Hepatocyte (in vitro differentiated cells): Measurements from ENCODE around the gene PROM2. TPM values are rescaled to one million over a fixed set of nuclear protein-coding genes. Genes with fewer than 3 reads are reported as not detected.

Experiments
- DNase-seq: peaks from one replicate; pipeline ENCODE4 v3.0.0-alpha.2; 2016; ENCODE audit warnings: low spot score
- H2AFZ ChIP-seq: fragments of 200-600 bp; sonication (generic); 2 replicates; pipeline ENCODE4 v1.6.0; 2016; ENCODE audit warnings: antibody characterized with exemption, mild to moderate bottlenecking
- H3K27ac ChIP-seq: fragments of 200-600 bp; sonication (generic); 2 replicates; pipeline ENCODE4 v1.5.1; 2016; ENCODE audit warnings: mild to moderate bottlenecking
- H3K27me3 ChIP-seq: fragments of 200-600 bp; sonication (generic); 2 replicates; pipeline ENCODE4 v1.6.1; 2016
- H3K36me3 ChIP-seq: fragments of 200-600 bp; sonication (generic); replicated peaks from 2 replicates; pipeline ENCODE4 v1.5.1; 2016; ENCODE audit warnings: low read depth; ENCODE audit not compliant: insufficient read depth
- H3K4me1 ChIP-seq: fragments of 200-600 bp; sonication (generic); 2 replicates; pipeline ENCODE4 v1.5.1; 2016; ENCODE audit warnings: mild to moderate bottlenecking, moderate library complexity; ENCODE audit not compliant: insufficient read depth
- H3K4me2 ChIP-seq: fragments of 200-600 bp; sonication (generic); 2 replicates; pipeline ENCODE4 v1.6.0; 2016
- H3K4me3 ChIP-seq: fragments of 200-600 bp; sonication (generic); 2 replicates; pipeline ENCODE4 v1.5.1; 2016; ENCODE audit warnings: mild to moderate bottlenecking
- H3K79me2 ChIP-seq: fragments of 200-600 bp; sonication (generic); 2 replicates; pipeline ENCODE4 v1.6.0; 2017; ENCODE audit warnings: mild to moderate bottlenecking
- H3K9me2 ChIP-seq: fragments of 200-600 bp; sonication (generic); replicated peaks from 2 replicates; pipeline ENCODE4 v1.6.0; 2017; ENCODE audit warnings: mild to moderate bottlenecking; ENCODE audit not compliant: insufficient read depth
- H3K9me3 ChIP-seq: fragments of 200-600 bp; sonication (generic); 2 replicates; pipeline ENCODE4 v1.5.1; 2016; ENCODE audit warnings: low read depth, mild to moderate bottlenecking
- H4K20me1 ChIP-seq: fragments of 200-600 bp; sonication (generic); 2 replicates; pipeline ENCODE4 v1.6.0; 2016; ENCODE audit warnings: mild to moderate bottlenecking; ENCODE audit not compliant: insufficient read depth, poor library complexity, severe bottlenecking
- EZH2 ChIP-seq: fragments of 200-600 bp; sonication (generic); IDR thresholded peaks from 2 replicates; pipeline ENCODE4 v1.6.1; 2016; ENCODE audit warnings: antibody characterized with exemption, mild to moderate bottlenecking, borderline replicate concordance
- EZH2phosphoT487 ChIP-seq: fragments of 200-600 bp; sonication (generic); IDR thresholded peaks from one replicate; pipeline ENCODE4 v1.6.1; 2018; ENCODE audit warnings: antibody characterized with exemption, mild to moderate bottlenecking, low read depth, moderate library complexity; ENCODE audit not compliant: unreplicated experiment, severe bottlenecking
- WGBS: methylation state at CpG from one replicate; pipeline ENCODE4 v1.1.6; 2016; ENCODE audit warnings: low lambda C conversion rate; ENCODE audit errors: missing lambda C conversion rate; 5-methylcytosine and 5-hydroxymethylcytosine counted together
- polyA plus RNA-seq: library from polyadenylated mRNA; unstranded; fragments of >200 nt; fragmentation: Nextera tagmentation; extraction: Ambion mirVana; gene quantifications from 2 replicates; pipeline ENCODE4 v1.2.1, GENCODE V29; 2016
- total RNA-seq: library from RNA; depleted of rRNA; stranded (reverse); fragments of >200 nt; gene quantifications from 2 replicates; pipeline ENCODE4 v1.2.3, GENCODE V29; 2014
- TF ChIP-seq, protein P1 (sequence below): fragments of 200-600 bp; sonication (generic); IDR thresholded peaks from 2 replicates; pipeline ENCODE4 v1.5.1; 2016; ENCODE audit warnings: antibody characterized with exemption, mild to moderate bottlenecking; ENCODE audit not compliant: poor library complexity

Gene PROM2
- total and polyA plus RNA-seq, 2 experiments from 2014 or later: 2.6 to 2.8 TPM

DNA sequence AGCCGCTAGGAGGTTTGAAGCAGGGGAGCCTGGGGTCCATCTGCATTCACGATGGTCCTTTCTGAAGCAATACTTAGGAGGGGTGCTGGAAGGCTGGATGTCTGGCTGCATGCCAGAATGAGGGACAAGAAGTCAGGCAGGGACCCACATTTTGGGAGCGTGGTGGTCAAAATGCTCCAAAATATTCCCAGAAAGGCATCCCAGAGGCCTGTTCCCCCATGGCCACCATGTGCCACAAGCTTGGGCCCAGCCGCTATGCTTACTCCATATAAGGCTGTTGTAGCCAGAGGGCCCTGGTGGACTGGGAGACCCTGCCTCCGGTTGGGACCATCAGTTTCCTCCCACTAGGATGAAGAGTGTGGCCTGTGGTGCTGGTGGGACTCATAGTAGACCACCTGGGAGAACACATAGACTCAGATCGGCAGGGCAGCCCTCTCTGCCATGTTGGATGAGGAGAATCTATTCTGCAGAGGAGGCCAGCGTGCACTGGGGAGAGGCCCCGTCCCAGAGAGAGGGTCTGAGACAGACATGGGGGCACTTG, 3.6 kb upstream of the PROM2 start:
- Histone ChIP-seq H3K4me3 (no peak overlapping the region), H3K4me2 (no peak overlapping the region), H3K4me1 (no peaks in the 10 kb centered on the region), H4K20me1 (no peaks in the 10 kb centered on the region), H3K9me2 (no peaks in the 10 kb centered on the region), H3K27ac (no peak overlapping the region), H3K27me3 (no peaks in the 10 kb centered on the region), H2AFZ (no peak overlapping the region), H3K9me3 (no peaks in the 10 kb centered on the region), H3K36me3 (no peaks in the 10 kb centered on the region), H3K79me2 (no peaks in the 10 kb centered on the region)
- no peak for DNase-seq
- 88% methylated on average over 8 of the region's 8 CpGs for WGBS
- TF ChIP-seq, protein P1, sequence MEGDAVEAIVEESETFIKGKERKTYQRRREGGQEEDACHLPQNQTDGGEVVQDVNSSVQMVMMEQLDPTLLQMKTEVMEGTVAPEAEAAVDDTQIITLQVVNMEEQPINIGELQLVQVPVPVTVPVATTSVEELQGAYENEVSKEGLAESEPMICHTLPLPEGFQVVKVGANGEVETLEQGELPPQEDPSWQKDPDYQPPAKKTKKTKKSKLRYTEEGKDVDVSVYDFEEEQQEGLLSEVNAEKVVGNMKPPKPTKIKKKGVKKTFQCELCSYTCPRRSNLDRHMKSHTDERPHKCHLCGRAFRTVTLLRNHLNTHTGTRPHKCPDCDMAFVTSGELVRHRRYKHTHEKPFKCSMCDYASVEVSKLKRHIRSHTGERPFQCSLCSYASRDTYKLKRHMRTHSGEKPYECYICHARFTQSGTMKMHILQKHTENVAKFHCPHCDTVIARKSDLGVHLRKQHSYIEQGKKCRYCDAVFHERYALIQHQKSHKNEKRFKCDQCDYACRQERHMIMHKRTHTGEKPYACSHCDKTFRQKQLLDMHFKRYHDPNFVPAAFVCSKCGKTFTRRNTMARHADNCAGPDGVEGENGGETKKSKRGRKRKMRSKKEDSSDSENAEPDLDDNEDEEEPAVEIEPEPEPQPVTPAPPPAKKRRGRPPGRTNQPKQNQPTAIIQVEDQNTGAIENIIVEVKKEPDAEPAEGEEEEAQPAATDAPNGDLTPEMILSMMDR: no peak
- TF ChIP-seq EZH2: no peak
- no peak for TF ChIP-seq EZH2phosphoT487

DNA sequence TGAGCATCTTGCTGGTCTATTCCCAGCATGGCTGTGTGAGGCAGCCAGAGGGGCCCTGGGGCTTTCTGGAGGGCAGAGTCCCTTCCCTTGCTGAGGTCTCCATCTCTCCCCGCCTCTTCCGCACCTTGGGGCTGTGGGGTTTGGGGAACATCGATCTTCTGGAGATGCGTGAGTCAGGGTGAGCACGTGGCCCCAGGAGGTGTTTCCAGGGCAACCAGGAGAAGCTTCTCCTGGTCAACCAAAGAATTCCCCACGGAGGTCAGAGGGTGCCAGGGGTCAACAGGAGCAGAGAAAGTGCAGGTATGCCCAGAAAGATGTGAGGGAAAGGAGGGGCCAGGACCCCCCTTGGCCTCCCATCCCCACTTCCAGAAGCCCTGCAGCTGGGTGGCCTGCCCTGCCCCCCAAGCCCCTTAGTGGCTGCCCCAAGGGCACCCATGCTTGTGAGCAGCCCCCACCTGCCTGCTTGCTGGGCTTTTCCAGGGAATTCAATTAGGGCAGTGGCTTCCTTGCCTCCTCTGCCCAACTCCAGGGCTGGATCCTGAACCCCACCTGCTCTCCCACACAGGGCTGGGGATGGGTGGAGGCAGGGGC, 2.8 kb upstream of the PROM2 start:
- no peak for DNase-seq
- WGBS: 77% methylated on average over 6 of the region's 6 CpGs
- Histone ChIP-seq H3K9me3 (no peaks in the 10 kb centered on the region), H3K4me3 (no peak overlapping the region), H3K4me2 (no peak overlapping the region), H3K9me2 (no peaks in the 10 kb centered on the region), H3K79me2 (no peaks in the 10 kb centered on the region), H3K36me3 (no peaks in the 10 kb centered on the region), H3K4me1 (no peaks in the 10 kb centered on the region), H3K27me3 (no peaks in the 10 kb centered on the region), H2AFZ (no peak overlapping the region), H4K20me1 (no peaks in the 10 kb centered on the region), H3K27ac (no peak overlapping the region)
- TF ChIP-seq EZH2phosphoT487 (no peak), EZH2 (no peak)
- TF ChIP-seq, protein P1: no peak

DNA sequence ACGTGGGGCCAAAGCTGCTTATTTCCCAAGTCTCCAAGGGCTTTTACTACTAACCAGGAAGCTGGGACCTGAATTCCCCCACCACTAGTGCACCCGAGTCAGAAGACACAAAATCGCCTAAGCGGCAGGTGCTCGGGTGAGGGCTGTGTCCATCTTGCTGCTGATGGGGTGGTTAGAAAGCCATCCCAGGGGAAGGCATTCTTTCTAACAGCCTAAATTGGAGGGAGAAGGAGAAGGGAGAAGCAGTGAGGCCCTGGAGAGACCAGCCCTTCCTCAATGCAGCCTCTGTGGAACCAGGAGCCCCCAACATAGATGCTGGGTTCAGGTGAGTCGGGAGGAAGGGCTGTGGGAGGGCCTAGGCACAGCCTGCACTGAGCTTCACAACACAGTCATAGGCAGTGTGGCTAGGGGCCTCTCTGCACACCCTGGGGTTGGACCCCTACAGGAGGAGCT, 1.9 kb upstream of the PROM2 start:
- Histone ChIP-seq H3K4me1 (no peaks in the 10 kb centered on the region), H2AFZ (no peak overlapping the region), H3K36me3 (no peaks in the 10 kb centered on the region), H3K4me3 (no peak overlapping the region), H3K27me3 (no peaks in the 10 kb centered on the region), H3K9me3 (no peaks in the 10 kb centered on the region), H4K20me1 (no peaks in the 10 kb centered on the region), H3K4me2 (no peak overlapping the region), H3K9me2 (no peaks in the 10 kb centered on the region), H3K27ac (no peak overlapping the region), H3K79me2 (no peaks in the 10 kb centered on the region)
- no peak for TF ChIP-seq EZH2
- TF ChIP-seq EZH2phosphoT487: no peak
- TF ChIP-seq, protein P1: no peak
- 90% methylated on average over 6 of the region's 6 CpGs for WGBS
- no peak for DNase-seq
